H1 (cell line): ENCODE measurements around the gene CYBB. TPM values are rescaled to one million over a fixed set of nuclear protein-coding genes. Genes with fewer than 3 reads are reported as not detected.

Experiments
- CTCF ChIA-PET: fragments of 300-600 bp; sonication (Branson Sonifier 250); formaldehyde crosslinking; loops from one replicate; lab custom pipeline; 2021; ENCODE audit not compliant: partially characterized antibody; lab: Charles Lee
- POLR2A ChIA-PET: fragments of 300-600 bp; sonication (Branson Sonifier 250); formaldehyde crosslinking; loops from one replicate; lab custom pipeline; 2021; ENCODE audit warnings: inconsistent platforms; ENCODE audit not compliant: partially characterized antibody; lab: Charles Lee
- DNase-seq, 2 experiments: peaks; one replicate each; pipeline versions ENCODE4 v3.0.0 to v3.0.0-alpha.2; 2010 to 2022; ENCODE audit warnings: low spot score in 2 of 2, low read depth in 1 of 2, mixed read lengths in 1 of 2
- FAIRE-seq: peaks from 2 replicates; lab custom pipeline; 2011; peaks lifted over from hg19 to GRCh38; lab: Jason Lieb, UNC
- H2AFZ ChIP-seq: 2 replicates; pipeline ENCODE4 v1.8.1; 2012; ENCODE audit warnings: low read length, inconsistent platforms
- H2AK5ac ChIP-seq: 2 replicates; pipeline ENCODE4 v1.6.1; 2013; ENCODE audit warnings: low read depth, low read length
- H2BK120ac ChIP-seq: replicated peaks from 2 replicates; pipeline ENCODE3; 2013; ENCODE audit warnings: low read depth, low read length, inconsistent platforms
- H2BK12ac ChIP-seq: 2 replicates; pipeline ENCODE4 v1.6.1; 2013; ENCODE audit warnings: low read depth, low read length
- H2BK15ac ChIP-seq: 2 replicates; pipeline ENCODE4 v1.6.1; 2013; ENCODE audit warnings: low read length
- H2BK20ac ChIP-seq: 2 replicates; pipeline ENCODE4 v1.6.1; 2013; ENCODE audit warnings: low read length
- H2BK5ac ChIP-seq: 2 replicates; pipeline ENCODE4 v1.6.1; 2013; ENCODE audit warnings: low read depth, low read length
- H3K14ac ChIP-seq: 2 replicates; pipeline ENCODE4 v1.6.1; 2013; ENCODE audit warnings: inconsistent platforms; ENCODE audit not compliant: insufficient read length
- H3K18ac ChIP-seq: 2 replicates; pipeline ENCODE4 v1.6.1; 2013; ENCODE audit warnings: low read length; ENCODE audit errors: extremely low read depth
- H3K23ac ChIP-seq: 2 replicates; pipeline ENCODE4 v1.6.1; 2013; ENCODE audit warnings: inconsistent platforms; ENCODE audit not compliant: insufficient read length
- H3K23me2 ChIP-seq: 2 replicates; pipeline ENCODE4 v1.6.1; 2013; ENCODE audit warnings: low read depth, low read length
- H3K27ac ChIP-seq: 2 replicates; pipeline ENCODE4 v1.6.1; 2011; ENCODE audit warnings: low read depth, low read length, inconsistent platforms
- H3K27me3 ChIP-seq, 4 experiments: replicated peaks in 1 of 4; 1 replicate in 1 of 4; 2 replicates in 3 of 4; pipeline versions ENCODE4 v1.6.1 to v1.8.1; 2011 to 2013; ENCODE audit warnings: low read length in 3 of 4, mild to moderate bottlenecking in 3 of 4, inconsistent platforms in 2 of 4, mixed read lengths in 2 of 4, moderate library complexity in 1 of 4; ENCODE audit not compliant: control insufficient read depth in 3 of 4, insufficient read depth in 3 of 4; ENCODE audit errors: extremely low read depth in 1 of 4
- H3K36me3 ChIP-seq, 4 experiments: 2 replicates each; pipeline versions ENCODE4 v1.6.1 to v1.8.1; 2011 to 2013; ENCODE audit warnings: mild to moderate bottlenecking in 4 of 4, low read length in 3 of 4, moderate library complexity in 2 of 4, control low read depth in 1 of 4, inconsistent platforms in 1 of 4; ENCODE audit not compliant: insufficient read depth in 4 of 4, control insufficient read depth in 2 of 4
- H3K4ac ChIP-seq: replicated peaks from 2 replicates; pipeline ENCODE3; 2013; ENCODE audit warnings: low read length, low read depth, mixed read lengths, inconsistent platforms; ENCODE audit not compliant: insufficient read length
- H3K4me1 ChIP-seq, 4 experiments: replicated peaks in 1 of 4; 1 replicate in 1 of 4; 2 replicates in 3 of 4; pipeline versions ENCODE4 v1.6.1 to v1.8.1; 2011 to 2013; ENCODE audit warnings: low read length in 3 of 4, inconsistent platforms in 2 of 4, mixed read lengths in 1 of 4; ENCODE audit not compliant: insufficient read depth in 4 of 4, control insufficient read depth in 3 of 4
- H3K4me2 ChIP-seq, 2 experiments: 2 replicates each; pipeline versions ENCODE4 v1.6.1 to v1.8.1; 2011 to 2013; ENCODE audit warnings: low read depth in 2 of 2, low read length in 2 of 2, control low read depth in 1 of 2, inconsistent platforms in 1 of 2, mild to moderate bottlenecking in 1 of 2; ENCODE audit not compliant: insufficient read depth in 1 of 2
- H3K4me3 ChIP-seq, 4 experiments: fragments of 200-600, 300-600 bp in 1 of 4; sonication (generic), shearing (Covaris generic), sonication (Bioruptor Twin) in 1 of 4; 2 replicates each; pipeline versions ENCODE4 v1.5.1 to v1.8.1; 2011 to 2016; ENCODE audit warnings: low read length in 4 of 4, low read depth in 3 of 4, control low read depth in 2 of 4, inconsistent platforms in 2 of 4, mild to moderate bottlenecking in 2 of 4, mixed read lengths in 1 of 4, moderate library complexity in 1 of 4; ENCODE audit not compliant: insufficient read depth in 2 of 4; ENCODE audit errors: extremely low read depth in 1 of 4
- H3K56ac ChIP-seq: replicated peaks from 2 replicates; pipeline ENCODE3; 2013; ENCODE audit warnings: low read depth, mild to moderate bottlenecking, mixed read lengths, low read length, inconsistent platforms; ENCODE audit not compliant: insufficient read length
- H3K79me1 ChIP-seq: 2 replicates; pipeline ENCODE4 v1.6.1; 2013; ENCODE audit warnings: low read depth, low read length, control low read depth
- H3K79me2 ChIP-seq, 2 experiments: 2 replicates each; pipeline versions ENCODE4 v1.6.1 to v1.8.1; 2012 to 2013; ENCODE audit warnings: low read length in 2 of 2, mild to moderate bottlenecking in 2 of 2, inconsistent platforms in 1 of 2; ENCODE audit not compliant: insufficient read depth in 2 of 2, control insufficient read depth in 1 of 2
- H3K9ac ChIP-seq, 4 experiments: replicated peaks in 1 of 4; 1 replicate in 1 of 4; 2 replicates in 3 of 4; pipeline versions ENCODE4 v1.6.1 to v1.8.1; 2011 to 2013; ENCODE audit warnings: low read depth in 3 of 4, low read length in 3 of 4, control low read depth in 2 of 4, mild to moderate bottlenecking in 2 of 4, moderate library complexity in 2 of 4, inconsistent platforms in 1 of 4; ENCODE audit errors: extremely low read depth in 1 of 4
- H3K9me3 ChIP-seq, 2 experiments: 2 replicates each; pipeline versions ENCODE4 v1.6.1 to v1.8.1; 2012 to 2013; ENCODE audit warnings: mild to moderate bottlenecking in 2 of 2, moderate library complexity in 2 of 2, control low read depth in 1 of 2, inconsistent platforms in 1 of 2, low read depth in 1 of 2, low read length in 1 of 2, mixed read lengths in 1 of 2; ENCODE audit not compliant: insufficient read depth in 2 of 2
- H4K20me1 ChIP-seq, 2 experiments: replicated peaks in 1 of 2; 2 replicates each; pipeline versions ENCODE3 to v1.8.1; 2011 to 2013; ENCODE audit warnings: inconsistent platforms in 2 of 2, low read length in 2 of 2, mild to moderate bottlenecking in 1 of 2; ENCODE audit not compliant: insufficient read depth in 2 of 2, control insufficient read depth in 1 of 2
- H4K5ac ChIP-seq: 2 replicates; pipeline ENCODE4 v1.6.1; 2013; ENCODE audit warnings: low read length, low read depth, mixed read lengths, inconsistent platforms; ENCODE audit not compliant: insufficient read length
- H4K8ac ChIP-seq: 2 replicates; pipeline ENCODE4 v1.8.0; 2013; ENCODE audit warnings: mild to moderate bottlenecking, moderate library complexity, low read length, inconsistent platforms; ENCODE audit not compliant: insufficient read depth; ENCODE audit errors: extremely low read depth
- H4K91ac ChIP-seq: replicated peaks from 2 replicates; pipeline ENCODE3; 2013; ENCODE audit warnings: low read length, mixed read lengths, inconsistent platforms; ENCODE audit not compliant: insufficient read length
- CTCF ChIP-seq, 3 experiments: IDR thresholded peaks; 1 replicate in 2 of 3; 2 replicates in 1 of 3; pipeline versions ENCODE4 v1.5.1 to v1.6.1; 2011; ENCODE audit warnings: low read length in 3 of 3, mild to moderate bottlenecking in 3 of 3, inconsistent platforms in 2 of 3, low read depth in 1 of 3, moderate library complexity in 1 of 3; ENCODE audit not compliant: insufficient read depth in 1 of 3; ENCODE audit errors: control extremely low read depth in 1 of 3
- E2F6 ChIP-seq: IDR thresholded peaks from 2 replicates; pipeline ENCODE4 v1.6.1; 2012; ENCODE audit warnings: inconsistent platforms
- EZH2 ChIP-seq: fragments of 200-600 bp; sonication (generic); IDR thresholded peaks from 2 replicates; pipeline ENCODE4 v1.7.1; 2012; ENCODE audit warnings: low read depth, mild to moderate bottlenecking, moderate library complexity, low read length, inconsistent platforms; ENCODE audit not compliant: severe bottlenecking
- GABPA ChIP-seq: IDR thresholded peaks from 2 replicates; pipeline ENCODE4 v1.6.1; 2011; ENCODE audit warnings: mild to moderate bottlenecking, low read length, moderate library complexity, borderline replicate concordance; ENCODE audit not compliant: insufficient read depth
- HDAC2 ChIP-seq, 2 experiments: fragments of 300-600 bp in 1 of 2; sonication (generic) in 1 of 2; IDR thresholded peaks; 2 replicates each; pipeline ENCODE4 v1.6.1; 2011 to 2012; ENCODE audit warnings: low read depth in 2 of 2, low read length in 2 of 2, mild to moderate bottlenecking in 2 of 2, moderate library complexity in 2 of 2, borderline replicate concordance in 1 of 2, inconsistent platforms in 1 of 2
- MAFK ChIP-seq: IDR thresholded peaks from 2 replicates; pipeline ENCODE4 v1.6.1; 2012; ENCODE audit warnings: low read depth, mild to moderate bottlenecking, improper control_type of control experiment, low read length
- PHF8 ChIP-seq: fragments of 200-600 bp; sonication (generic); conservative IDR thresholded peaks from 2 replicates; pipeline ENCODE4 v1.7.1; 2012; ENCODE audit warnings: low read depth, mild to moderate bottlenecking, inconsistent platforms, low read length, moderate library complexity
- SP2 ChIP-seq: IDR thresholded peaks from 2 replicates; pipeline ENCODE4 v1.6.1; 2012; ENCODE audit warnings: mild to moderate bottlenecking, low read length, inconsistent platforms
- TEAD4 ChIP-seq: IDR thresholded peaks from 2 replicates; pipeline ENCODE4 v1.6.1; 2012; ENCODE audit warnings: low read depth, low read length, inconsistent platforms, mixed read lengths
- YY1 ChIP-seq: IDR thresholded peaks from 2 replicates; pipeline ENCODE4 v1.6.1; 2011; ENCODE audit warnings: low read depth, mild to moderate bottlenecking, low read length
- ZNF274 ChIP-seq: IDR thresholded peaks from 2 replicates; pipeline ENCODE4 v1.7.0; 2012; ENCODE audit warnings: low read length, borderline replicate concordance; ENCODE audit errors: extremely low read depth
- WGBS, 2 experiments: shearing (Covaris generic) in 1 of 2; methylation state at CpG; one replicate each; pipeline versions ENCODE4 v1.1.6 to v1.1.7; 2013 to 2015; ENCODE audit warnings: low lambda C conversion rate in 2 of 2, mixed read lengths in 2 of 2, inconsistent platforms in 1 of 2, low coverage in 1 of 2, missing lambda C conversion rate in 1 of 2; ENCODE audit not compliant: insufficient replicate concordance in 2 of 2, insufficient coverage in 1 of 2, insufficient read length in 1 of 2; ENCODE audit errors: extremely low coverage in 1 of 2, missing lambda C conversion rate in 1 of 2; 5-methylcytosine and 5-hydroxymethylcytosine counted together
- polyA plus RNA-seq, 7 experiments: library from polyadenylated mRNA; depleted of rRNA in 3 of 7; stranded (reverse) in 5 of 7; unstranded in 2 of 7; fragments of >200 nt in 5 of 7; fragments of 200-250 nt in 2 of 7; gene quantifications; 1 replicate in 5 of 7; 2 replicates in 1 of 7; 4 replicates in 1 of 7; pipeline versions ENCODE4 v1.2.1 to v1.2.3, GENCODE V29; 2011 to 2013; ENCODE audit warnings: missing spikeins in 2 of 7, mixed read lengths in 2 of 7
- total RNA-seq: library from RNA; stranded (reverse); fragmentation: NEBNext Ultra II Directional; extraction: Animal tissue kit (Norgen Biotek cat#: 25700); gene quantifications from 2 replicates; pipeline ENCODE4 v1.2.1, GENCODE V29; 2021

The CYBB gene
- total and polyA plus RNA-seq, 2 of the 8 experiments (the other 6 are each of a cell fraction or from before 2014, with no cell fraction given) = 0.03 to 0.09 TPM

GRCh38 chrX:37745835-37746217, 34.0 kb upstream of the CYBB start:
- Histone ChIP-seq H3K23me2 (no peaks in the 10 kb centered on the region), H3K79me1 (no peaks in the 10 kb centered on the region), H3K9ac (no peak overlapping the region), H4K20me1 (no peaks in the 10 kb centered on the region), H2BK20ac (no peak overlapping the region), H3K4ac (no peak overlapping the region), H3K27me3 (no peaks in the 10 kb centered on the region), H4K91ac (no peak overlapping the region), H3K4me1 (no peaks in the 10 kb centered on the region), H3K9me3 (no peaks in the 10 kb centered on the region), H3K56ac (no peak overlapping the region), H3K36me3 (no peaks in the 10 kb centered on the region), H3K14ac (no peak overlapping the region), H2BK15ac (no peak overlapping the region), H3K4me3 (no peak overlapping the region), H4K5ac (no peak overlapping the region), H4K8ac (no peak overlapping the region), H3K23ac (no peak overlapping the region), H3K27ac (no peak overlapping the region), H2AFZ (no peak overlapping the region), H3K4me2 (no peak overlapping the region), H3K79me2 (no peaks in the 10 kb centered on the region), H3K18ac (no peak overlapping the region), H2BK12ac (no peak overlapping the region), H2BK5ac (no peak overlapping the region), H2BK120ac (no peak overlapping the region), H2AK5ac (no peak overlapping the region)
- FAIRE-seq = no peak
- WGBS, 2 experiments = 100% methylated on average over 1 of the region's 1 CpG; no CpG with 5 or more reads in 1 of the 2 experiments
- DNase-seq = no peak
- POLR2A ChIA-PET = interaction anchor here (1.3 kb wide), 1 partner anchor 10 kb away, joined by 3 read pairs; no protein-coding TSS in a partner anchor
- CTCF ChIA-PET = interaction anchor here (0.6 to 3.8 kb wide), 16 partner anchors 8 to 662 kb away, joined by 3 to 60 read pairs (median 4); no protein-coding TSS in a partner anchor
- no peak for TF ChIP-seq TEAD4
- no peak for TF ChIP-seq EZH2
- TF ChIP-seq ZNF274 = no peak
- TF ChIP-seq PHF8 = no peak
- TF ChIP-seq E2F6 = no peak
- TF ChIP-seq SP2 = no peak
- TF ChIP-seq GABPA = no peak
- no peak for TF ChIP-seq CTCF (IDR thresholded peaks at IDR 0.05; ENCODE audit: control extremely low read depth in 1 of 3, insufficient read depth in 1 of 3, low read depth in 1 of 3, low read length in 3 of 3)
- no peak for TF ChIP-seq YY1
- no peak for TF ChIP-seq MAFK
- TF ChIP-seq HDAC2 (IDR thresholded peaks at IDR 0.05; ENCODE audit: borderline replicate concordance in 1 of 2, low read depth in 2 of 2, low read length in 2 of 2) = no peak
